NOMO-1 treated with DMSO at 0.1 percent for 48 hours (cell line): ENCODE measurements around the gene NME7.

Experiments used
- DNase-seq: peaks from one replicate; lab custom pipeline; 2025; ENCODE audit not compliant: unreplicated experiment; lab: John Stamatoyannopoulos, UW

NME7 gene

DNA sequence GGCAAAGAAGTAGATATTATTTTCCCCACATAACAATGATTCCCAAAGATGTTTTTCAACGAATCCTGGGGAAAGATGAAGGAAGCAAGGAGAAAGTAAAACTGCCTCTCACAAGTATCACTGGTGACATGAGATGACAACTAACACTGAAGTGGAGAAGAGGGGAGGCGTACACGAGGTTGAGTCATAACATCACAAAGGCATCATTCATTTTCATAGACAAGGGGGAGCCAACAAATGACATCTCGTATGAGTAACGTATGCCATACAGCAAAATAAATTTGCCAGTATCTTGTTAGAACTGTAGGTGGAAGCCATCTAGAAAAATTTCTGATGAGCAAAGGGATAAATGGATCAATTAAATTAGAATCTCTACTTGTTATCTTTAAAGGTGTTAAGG lies 204.5 kb downstream of the NME7 start:
- no peak for DNase-seq

DNA sequence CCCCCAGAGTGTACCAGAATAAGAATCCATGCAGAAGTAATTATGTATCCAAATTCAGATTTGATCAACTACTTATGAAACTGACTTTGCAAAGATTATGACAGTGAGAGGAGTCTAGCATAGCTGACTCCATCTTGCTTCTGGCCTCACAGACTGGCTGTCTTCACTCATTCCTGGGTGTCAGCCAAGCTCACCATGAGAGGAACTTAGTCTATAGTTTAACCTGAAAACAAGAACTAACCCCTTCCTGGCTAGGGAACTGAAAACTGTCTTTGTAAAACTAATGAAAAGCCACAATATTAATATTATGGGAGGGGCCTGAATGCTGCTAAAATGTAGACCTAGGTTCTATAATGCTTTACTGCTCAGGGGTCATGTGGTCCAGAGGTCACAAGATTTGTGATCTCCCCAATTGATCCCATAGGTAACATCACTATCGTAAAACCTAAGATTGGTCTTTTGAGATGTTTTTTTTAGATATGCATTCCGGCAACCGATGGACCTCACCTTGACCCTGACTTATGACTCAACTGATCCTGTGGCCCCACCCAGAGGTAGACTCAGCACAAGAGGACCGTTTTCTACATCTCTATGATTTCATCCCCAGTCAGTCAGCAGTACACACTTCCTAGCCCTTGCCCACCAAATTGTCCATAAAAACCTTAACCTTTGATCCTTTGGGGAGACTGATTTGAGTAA lies 206.0 kb downstream of the NME7 start:
- DNase-seq: peak; percentile 19

DNA sequence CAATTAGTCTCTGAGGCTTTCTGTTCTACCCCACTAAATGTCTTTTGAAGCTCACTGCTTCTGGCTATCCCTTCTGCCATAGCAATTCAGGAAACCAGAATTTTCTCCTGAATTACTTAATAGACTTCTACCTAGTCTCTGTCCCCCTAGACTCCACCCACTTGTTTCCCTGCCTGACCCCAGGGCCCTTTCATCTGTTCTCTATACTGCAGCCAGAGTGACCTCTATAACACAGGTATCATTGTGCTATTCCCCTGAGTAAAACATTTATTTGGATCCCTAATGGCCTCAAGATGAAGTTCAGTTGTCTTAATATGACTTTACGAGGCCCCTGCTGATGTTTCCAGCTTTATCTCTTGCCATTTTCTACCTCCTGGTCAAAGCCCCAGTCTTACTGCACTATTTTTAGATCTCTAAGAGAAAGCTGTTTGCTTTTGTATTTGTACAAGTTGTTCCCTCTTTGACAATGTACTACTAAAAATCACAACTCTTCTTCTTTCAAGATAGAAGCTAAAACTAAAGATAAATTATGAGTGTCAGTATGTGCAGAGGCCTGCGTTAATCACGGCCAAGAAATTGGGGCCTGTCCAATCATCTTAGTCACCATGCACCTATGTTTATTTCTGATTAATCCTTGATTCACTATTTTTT lies 206.6 kb downstream of the NME7 start:
- no peak for DNase-seq

DNA sequence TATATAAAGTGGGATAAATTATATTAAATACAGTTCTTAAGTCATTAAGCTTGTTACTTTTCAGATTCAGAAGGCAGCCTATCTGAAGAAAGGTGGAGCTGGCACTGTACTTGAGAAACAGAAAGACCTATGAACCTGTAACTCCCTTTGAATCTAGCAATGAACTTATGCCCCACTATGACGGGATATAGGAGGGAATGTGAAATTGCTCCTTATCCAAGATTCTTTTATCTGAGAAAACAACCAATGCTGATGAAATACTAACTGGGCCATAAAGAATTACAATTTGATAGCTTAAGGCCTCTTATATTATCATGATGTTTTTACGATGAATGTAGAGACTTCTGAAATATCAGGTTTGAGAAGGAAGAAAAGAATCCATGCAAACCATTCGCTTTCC lies 211.0 kb downstream of the NME7 start:
- DNase-seq: no peak

DNA sequence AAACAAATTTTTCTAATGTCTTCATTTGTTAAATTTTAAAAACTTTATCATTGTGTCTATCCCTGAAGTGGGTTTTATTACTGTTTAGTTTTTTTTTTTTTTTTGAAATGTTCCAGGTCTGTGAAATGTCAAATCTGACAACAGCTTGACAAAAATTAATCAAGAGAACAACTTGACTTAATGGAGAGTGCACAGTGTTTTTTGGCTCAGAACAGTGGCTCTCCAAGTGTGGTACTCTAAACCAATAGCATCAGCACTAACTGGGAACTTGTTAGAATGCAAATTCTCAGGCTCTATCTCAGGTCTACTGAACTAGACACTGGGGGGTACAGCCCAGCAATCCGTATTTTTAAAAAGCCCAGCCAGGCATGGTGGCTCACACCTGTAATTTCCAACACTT lies 211.9 kb downstream of the NME7 start:
- no peak for DNase-seq

DNA sequence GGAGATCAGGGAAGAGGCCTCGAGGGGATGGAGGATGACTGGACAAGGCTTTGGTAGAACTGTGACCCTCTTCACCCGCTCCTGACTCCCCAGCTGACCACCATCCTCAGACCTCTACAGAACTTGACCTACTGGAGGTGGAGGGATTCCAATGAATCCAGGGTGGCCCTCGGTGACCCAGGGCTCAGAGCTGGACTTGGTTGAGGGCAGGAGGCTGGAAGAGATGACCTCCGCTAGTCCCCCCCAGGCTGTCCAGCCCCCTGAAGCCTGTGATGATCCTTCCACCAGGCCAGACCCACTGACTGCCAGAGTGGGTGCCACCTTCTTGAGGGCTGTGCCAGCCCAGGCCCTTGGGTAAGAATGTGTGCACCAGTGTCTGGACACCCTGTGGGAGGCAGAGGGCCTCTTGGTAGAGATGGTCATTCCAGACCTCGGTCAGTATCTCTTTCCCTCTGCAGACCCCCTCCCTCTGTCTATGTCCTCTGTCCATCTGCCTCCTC lies 216.2 kb downstream of the NME7 start:
- DNase-seq: no peak

DNA sequence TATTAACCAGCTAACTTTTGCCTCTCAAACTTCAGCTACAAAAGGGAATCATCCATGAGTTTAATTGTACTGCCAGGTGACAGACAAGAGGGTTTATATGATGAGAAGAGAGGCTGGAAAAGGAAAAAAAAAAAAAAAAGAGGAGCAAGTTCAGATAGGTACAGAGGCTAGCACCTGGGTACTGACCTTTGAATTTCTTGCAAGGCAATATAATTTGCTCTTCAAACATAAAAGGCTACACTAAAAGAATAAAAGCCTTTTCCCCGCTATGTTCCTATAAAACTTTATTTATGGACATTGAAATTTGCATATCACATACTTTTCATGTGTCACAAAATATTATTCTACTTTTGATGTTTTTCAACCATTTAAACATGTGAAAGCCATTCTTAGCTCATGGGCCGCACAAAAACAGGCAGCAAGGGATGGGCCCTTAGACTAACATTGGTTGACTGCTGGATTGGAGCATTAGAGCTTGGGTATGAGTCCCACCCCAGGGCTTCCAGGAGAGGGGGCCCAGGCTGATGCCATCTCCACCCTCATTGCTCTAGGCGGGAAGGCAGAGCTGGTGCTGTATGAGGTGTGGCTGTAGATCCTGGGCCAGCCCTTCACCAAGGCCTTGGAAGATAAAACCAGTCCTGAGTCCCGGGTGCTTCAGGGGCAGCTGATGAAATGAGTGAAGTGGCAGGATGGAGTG lies 216.8 kb downstream of the NME7 start:
- DNase-seq: no peak

DNA sequence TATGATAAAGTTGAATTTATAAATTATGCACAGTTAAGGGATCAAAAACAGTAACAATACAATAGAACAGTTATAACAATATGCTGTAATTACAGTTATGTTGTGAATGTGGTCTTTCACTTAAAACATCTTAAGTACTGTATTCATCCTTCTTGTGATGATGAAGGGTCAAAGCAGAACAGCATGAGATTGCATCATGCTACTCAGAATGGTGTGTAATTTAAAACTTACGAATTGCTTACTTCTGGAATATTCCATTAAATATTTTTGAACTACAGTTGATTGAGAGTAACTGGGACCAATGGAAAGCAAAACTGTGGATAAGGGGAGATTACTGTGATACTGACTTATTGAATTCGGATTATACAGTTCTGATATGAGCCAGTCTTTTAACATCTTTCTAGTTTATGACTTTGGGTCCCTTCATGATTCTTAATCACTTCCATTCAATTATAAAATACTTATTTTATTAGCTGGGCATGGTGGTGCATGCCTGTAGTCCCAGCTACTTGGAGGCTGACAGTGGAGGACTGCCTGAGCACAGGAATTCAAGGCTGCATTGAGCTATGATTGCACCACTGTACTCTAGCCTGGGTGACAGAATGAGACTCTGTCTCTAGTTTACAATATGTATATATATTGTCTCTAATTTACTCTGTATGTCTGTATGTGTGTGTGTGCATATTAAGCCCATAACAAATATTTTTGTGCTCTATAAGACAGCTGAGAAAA lies 217.9 kb downstream of the NME7 start:
- no peak for DNase-seq

DNA sequence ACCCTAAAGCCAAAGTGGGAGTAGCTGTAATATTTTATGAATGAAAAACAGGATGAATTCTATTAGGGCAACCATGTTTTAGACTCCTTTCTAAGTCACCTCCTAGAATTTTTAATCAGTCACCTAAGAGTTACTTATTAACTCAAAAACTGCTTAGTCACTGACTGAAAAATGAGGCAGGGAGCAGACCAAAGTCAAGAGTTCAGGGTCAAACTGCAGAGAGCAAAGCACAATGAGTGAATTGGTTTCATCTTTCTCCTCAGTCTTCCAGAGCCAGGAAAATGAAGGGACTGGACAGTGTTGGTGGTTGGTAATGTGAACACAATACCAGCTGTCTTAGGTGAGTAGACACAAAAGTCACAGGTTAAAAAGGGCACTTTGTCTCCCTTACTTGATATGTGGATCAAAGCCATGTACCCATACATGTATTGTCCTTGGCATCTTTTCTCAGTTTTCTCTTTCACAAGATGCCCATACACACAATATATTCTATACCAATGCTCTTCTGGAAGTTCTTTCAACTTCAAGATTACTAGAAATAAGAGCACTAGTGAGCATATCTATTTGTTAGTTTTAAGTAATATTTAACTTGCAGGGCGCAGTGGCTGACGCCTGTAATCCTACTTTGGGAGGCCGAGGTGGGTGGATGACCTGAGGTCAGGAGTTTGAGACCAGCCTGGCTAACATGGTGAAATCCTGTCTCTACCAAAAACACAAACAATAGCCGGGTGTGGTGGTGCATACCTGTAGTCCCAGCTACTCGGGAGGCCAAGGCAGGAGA lies 218.9 kb downstream of the NME7 start:
- no peak for DNase-seq

DNA sequence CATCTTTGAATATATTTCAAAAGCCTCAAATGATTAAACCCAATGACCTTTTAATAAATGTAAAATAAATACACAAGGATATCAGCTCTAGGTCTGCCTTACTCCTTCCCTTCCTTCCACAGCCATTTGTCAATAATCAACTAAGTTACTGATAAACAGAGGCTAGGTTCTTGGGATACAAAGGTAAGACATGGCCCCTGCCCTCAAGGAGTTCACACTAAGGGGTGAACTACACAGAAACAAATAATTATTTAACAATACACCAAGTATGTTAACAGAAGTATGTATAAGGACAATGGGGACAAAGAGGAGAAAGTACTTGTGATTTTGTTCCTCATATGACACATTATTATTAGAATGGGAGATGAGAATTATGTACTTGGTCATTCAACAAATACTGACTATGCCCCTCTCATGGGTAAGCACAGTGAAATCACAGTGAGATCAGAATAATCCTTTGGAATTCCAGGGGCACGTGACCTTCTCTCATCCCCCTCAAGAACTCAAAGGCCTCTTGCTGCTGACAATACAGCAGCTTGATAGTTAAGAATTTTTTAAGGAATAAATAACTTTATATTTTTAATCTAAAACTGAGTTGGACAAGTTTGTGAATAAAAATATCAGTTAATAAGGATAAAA lies 220.9 kb downstream of the NME7 start:
- DNase-seq: no peak

DNA sequence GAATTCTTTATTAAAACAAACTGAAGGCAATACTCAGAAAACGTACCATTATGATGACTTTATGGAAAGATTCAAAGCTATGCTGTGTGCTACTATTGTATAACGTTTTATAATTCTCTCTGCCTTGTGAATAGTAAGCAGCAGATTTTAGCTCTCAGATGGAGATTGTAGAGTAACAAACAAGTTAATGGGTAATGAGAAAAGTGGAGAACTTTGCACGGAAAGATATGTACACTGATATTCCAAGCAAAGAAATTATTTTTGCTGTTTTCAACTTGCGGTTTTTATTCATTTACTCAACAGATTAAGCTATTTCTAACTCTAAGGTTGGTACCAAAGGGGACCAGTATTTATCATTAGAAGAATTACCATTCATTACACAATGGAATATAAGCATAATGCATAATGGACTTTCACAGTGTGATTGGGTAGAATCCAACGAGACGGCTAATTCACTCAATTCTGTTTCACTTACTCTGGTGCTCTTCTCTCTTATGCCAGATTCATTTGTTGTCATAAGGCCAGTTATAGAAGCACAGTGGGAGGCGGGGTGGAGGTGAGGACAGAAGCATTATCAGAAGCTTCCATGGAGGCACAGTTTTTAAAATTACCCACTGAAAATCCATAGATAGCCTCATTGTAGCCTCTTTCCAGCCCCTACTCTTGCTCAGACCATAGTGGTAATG lies 222.5 kb downstream of the NME7 start:
- DNase-seq: no peak

DNA sequence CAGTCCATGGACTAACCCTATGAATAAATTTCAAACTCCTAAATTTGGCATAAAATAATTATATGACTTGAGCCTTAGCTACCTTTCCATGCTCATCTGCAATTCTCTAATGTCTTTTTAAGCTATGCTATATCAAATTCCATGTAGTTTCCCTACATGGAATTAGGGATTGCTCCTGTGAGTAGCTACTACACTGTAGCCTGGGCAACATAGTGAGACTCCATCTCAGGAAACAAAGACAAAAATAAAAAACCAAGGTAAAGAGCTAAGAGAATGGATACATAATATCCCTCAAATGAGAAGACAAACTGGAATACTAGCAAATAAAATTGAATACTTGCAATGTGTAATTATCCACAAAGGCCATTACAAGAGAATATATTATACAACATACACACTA lies 223.6 kb downstream of the NME7 start:
- no peak for DNase-seq

DNA sequence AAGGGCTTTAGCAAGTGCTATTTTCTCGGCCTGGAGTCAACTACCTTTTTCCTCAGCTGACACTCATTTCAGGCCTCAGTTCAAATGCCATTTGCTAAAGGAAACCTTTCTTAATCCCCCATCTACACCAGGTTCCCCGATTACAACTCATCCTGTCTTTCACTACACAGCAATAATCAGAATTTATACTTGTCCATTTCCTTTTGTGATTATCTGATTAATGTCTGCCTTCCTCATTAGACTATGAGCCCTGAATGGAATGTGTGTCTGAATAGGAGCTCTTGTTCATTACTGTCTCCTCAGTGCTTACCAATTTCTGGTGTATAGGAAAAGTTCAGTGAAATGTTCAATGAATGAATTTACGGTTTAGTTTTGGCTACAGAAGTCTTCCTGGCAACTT lies 224.3 kb downstream of the NME7 start:
- no peak for DNase-seq

DNA sequence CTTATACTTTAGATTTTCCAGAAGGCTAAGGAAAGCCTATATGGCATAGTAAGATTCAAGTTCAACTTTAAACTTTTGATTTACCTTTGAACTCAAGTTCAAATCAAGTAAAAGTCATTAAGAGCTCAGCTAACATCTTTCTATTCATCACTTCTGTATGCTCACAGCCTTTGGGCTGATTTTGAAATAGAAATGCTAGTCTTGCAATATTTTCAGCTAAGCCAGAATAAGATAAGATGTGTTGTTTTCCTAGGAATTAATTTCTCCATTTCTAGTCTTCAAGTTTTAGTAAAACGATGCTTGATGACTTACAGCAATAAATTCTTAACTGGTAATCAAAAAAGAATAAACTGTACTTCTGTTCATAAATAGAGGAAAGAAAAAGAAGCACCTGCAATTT lies 225.5 kb downstream of the NME7 start:
- DNase-seq: no peak

DNA sequence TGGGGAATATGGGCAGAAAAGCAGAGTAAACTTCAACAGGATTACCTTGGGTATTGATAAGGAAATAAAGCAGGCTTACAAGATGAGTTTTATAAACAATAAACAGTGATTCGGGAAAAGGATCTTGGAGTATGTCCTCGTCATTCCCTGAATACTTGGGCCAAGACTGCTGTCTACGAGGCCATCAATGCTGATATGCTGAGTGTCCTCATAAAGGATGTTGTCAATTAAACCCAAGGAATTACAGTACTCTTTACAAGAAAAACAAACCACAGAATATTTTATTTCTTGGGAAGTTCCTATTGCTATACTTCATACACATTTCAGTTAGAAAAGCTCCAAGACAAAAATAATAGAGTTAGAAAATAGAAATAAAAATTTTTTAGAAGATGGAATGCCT lies 226.2 kb downstream of the NME7 start:
- no peak for DNase-seq

DNA sequence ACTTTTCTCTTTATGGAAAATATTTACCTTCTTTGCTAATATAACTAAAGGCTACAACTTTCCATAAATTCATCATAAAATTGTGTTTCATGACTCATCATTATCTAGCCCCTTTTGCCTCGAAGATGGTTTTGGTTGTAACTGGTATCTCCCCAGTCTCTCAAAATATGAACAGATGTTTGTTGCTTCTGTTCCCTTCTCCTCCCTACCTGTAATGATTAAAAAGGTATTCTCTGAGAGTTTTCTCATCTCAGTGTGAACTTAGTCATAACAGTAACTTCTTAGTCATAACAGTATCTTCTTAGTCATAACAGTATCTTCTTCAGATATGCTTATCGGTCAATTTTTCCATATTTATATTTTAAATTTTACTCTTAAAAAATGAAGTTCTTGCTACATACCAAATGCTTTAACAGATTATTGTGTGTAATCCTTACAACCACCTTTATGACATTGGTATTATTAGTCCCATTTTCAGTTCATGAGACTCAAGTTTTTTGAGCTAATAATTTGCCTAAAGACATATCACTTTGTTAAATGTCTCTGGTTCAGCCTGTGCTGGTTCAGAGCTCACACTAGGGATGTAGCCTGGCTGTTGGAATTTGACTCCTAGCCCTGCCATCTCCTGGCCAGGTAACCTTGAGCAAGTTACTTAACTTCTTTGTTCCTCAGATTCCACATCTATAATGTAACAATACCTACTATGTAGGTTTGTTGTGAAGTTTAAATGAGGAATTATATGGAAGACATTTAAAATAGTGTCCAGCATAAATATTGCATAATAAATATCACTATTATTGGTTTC lies 228.5 kb downstream of the NME7 start:
- no peak for DNase-seq

DNA sequence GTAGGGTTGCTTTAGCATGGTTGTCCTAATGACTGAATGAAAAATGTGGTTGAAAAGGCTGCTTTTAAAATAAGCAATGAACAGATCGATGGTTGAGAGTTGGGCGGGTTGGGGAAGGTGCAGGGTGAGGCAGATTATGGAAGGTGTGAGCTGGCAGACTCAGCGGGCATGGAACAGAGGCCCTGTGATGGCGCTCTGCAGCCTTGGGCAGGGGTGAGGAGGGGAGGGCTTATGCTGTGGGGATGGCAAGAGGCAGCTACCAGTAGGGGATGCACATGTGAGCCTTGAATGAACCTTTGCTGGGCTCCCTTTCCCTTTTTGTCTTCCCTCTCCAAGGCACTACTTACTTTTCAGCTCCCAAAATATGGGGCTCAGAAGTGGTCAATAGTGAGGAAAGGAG lies 230.2 kb downstream of the NME7 start:
- no peak for DNase-seq

DNA sequence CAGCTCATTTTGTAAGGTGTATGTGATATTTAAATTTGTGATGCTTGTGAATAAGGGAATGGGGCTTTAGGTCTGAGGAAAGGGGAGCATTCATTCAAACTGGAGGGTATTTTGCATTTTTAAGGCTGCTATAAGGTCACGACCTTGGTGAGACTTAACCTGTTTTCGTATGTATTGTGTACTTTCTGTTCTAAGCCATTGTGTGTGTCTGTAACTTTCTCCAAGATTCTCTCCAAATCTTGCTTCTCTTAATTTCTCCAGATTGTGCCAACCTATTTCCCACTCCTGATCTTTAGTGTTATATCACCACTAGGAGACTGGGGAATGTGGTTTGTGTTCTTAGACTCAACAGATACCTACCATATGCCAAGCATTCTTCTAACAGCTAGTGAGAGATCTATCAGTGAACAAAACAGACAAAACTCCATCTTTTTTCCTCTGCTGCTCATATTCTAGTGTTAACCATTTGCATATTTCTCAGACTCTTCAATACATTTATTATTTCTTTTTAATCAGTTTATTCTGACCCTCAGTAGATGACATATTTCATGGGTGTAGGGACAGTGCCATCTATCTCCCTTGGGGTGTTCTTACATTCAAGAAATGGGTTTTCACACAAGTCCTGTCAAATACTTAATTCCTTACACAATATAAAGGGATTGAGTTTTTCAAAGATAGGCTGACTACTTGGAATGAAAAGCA lies 233.6 kb downstream of the NME7 start:
- no peak for DNase-seq
